H1 (cell line): ENCODE measurements around the gene ARHGEF25. TPM values are rescaled to one million over a fixed set of nuclear protein-coding genes. Genes with fewer than 3 reads are reported as not detected.

Source experiments
- CTCF ChIA-PET: fragments of 300-600 bp; sonication (Branson Sonifier 250); formaldehyde crosslinking; loops from one replicate; lab custom pipeline; 2021; ENCODE audit not compliant: partially characterized antibody; lab: Charles Lee
- POLR2A ChIA-PET: fragments of 300-600 bp; sonication (Branson Sonifier 250); formaldehyde crosslinking; loops from one replicate; lab custom pipeline; 2021; ENCODE audit warnings: inconsistent platforms; ENCODE audit not compliant: partially characterized antibody; lab: Charles Lee
- DNase-seq, 2 experiments: peaks; one replicate each; pipeline versions ENCODE4 v3.0.0 to v3.0.0-alpha.2; 2010 to 2022; ENCODE audit warnings: low spot score in 2 of 2, low read depth in 1 of 2, mixed read lengths in 1 of 2
- FAIRE-seq: peaks from 2 replicates; lab custom pipeline; 2011; peaks lifted over from hg19 to GRCh38; lab: Jason Lieb, UNC
- H2AFZ ChIP-seq: 2 replicates; pipeline ENCODE4 v1.8.1; 2012; ENCODE audit warnings: low read length, inconsistent platforms
- H2AK5ac ChIP-seq: 2 replicates; pipeline ENCODE4 v1.6.1; 2013; ENCODE audit warnings: low read depth, low read length
- H2BK120ac ChIP-seq: replicated peaks from 2 replicates; pipeline ENCODE3; 2013; ENCODE audit warnings: low read depth, low read length, inconsistent platforms
- H2BK12ac ChIP-seq: 2 replicates; pipeline ENCODE4 v1.6.1; 2013; ENCODE audit warnings: low read depth, low read length
- H2BK15ac ChIP-seq: 2 replicates; pipeline ENCODE4 v1.6.1; 2013; ENCODE audit warnings: low read length
- H2BK20ac ChIP-seq: 2 replicates; pipeline ENCODE4 v1.6.1; 2013; ENCODE audit warnings: low read length
- H2BK5ac ChIP-seq: 2 replicates; pipeline ENCODE4 v1.6.1; 2013; ENCODE audit warnings: low read depth, low read length
- H3K14ac ChIP-seq: 2 replicates; pipeline ENCODE4 v1.6.1; 2013; ENCODE audit warnings: inconsistent platforms; ENCODE audit not compliant: insufficient read length
- H3K18ac ChIP-seq: 2 replicates; pipeline ENCODE4 v1.6.1; 2013; ENCODE audit warnings: low read length; ENCODE audit errors: extremely low read depth
- H3K23ac ChIP-seq: 2 replicates; pipeline ENCODE4 v1.6.1; 2013; ENCODE audit warnings: inconsistent platforms; ENCODE audit not compliant: insufficient read length
- H3K23me2 ChIP-seq: 2 replicates; pipeline ENCODE4 v1.6.1; 2013; ENCODE audit warnings: low read depth, low read length
- H3K27ac ChIP-seq: 2 replicates; pipeline ENCODE4 v1.6.1; 2011; ENCODE audit warnings: low read depth, low read length, inconsistent platforms
- H3K27me3 ChIP-seq, 4 experiments: replicated peaks in 1 of 4; 1 replicate in 1 of 4; 2 replicates in 3 of 4; pipeline versions ENCODE4 v1.6.1 to v1.8.1; 2011 to 2013; ENCODE audit warnings: low read length in 3 of 4, mild to moderate bottlenecking in 3 of 4, inconsistent platforms in 2 of 4, mixed read lengths in 2 of 4, moderate library complexity in 1 of 4; ENCODE audit not compliant: control insufficient read depth in 3 of 4, insufficient read depth in 3 of 4; ENCODE audit errors: extremely low read depth in 1 of 4
- H3K36me3 ChIP-seq, 4 experiments: 2 replicates each; pipeline versions ENCODE4 v1.6.1 to v1.8.1; 2011 to 2013; ENCODE audit warnings: mild to moderate bottlenecking in 4 of 4, low read length in 3 of 4, moderate library complexity in 2 of 4, control low read depth in 1 of 4, inconsistent platforms in 1 of 4; ENCODE audit not compliant: insufficient read depth in 4 of 4, control insufficient read depth in 2 of 4
- H3K4ac ChIP-seq: replicated peaks from 2 replicates; pipeline ENCODE3; 2013; ENCODE audit warnings: low read length, low read depth, mixed read lengths, inconsistent platforms; ENCODE audit not compliant: insufficient read length
- H3K4me1 ChIP-seq, 4 experiments: replicated peaks in 1 of 4; 1 replicate in 1 of 4; 2 replicates in 3 of 4; pipeline versions ENCODE4 v1.6.1 to v1.8.1; 2011 to 2013; ENCODE audit warnings: low read length in 3 of 4, inconsistent platforms in 2 of 4, mixed read lengths in 1 of 4; ENCODE audit not compliant: insufficient read depth in 4 of 4, control insufficient read depth in 3 of 4
- H3K4me2 ChIP-seq, 2 experiments: 2 replicates each; pipeline versions ENCODE4 v1.6.1 to v1.8.1; 2011 to 2013; ENCODE audit warnings: low read depth in 2 of 2, low read length in 2 of 2, control low read depth in 1 of 2, inconsistent platforms in 1 of 2, mild to moderate bottlenecking in 1 of 2; ENCODE audit not compliant: insufficient read depth in 1 of 2
- H3K4me3 ChIP-seq, 4 experiments: fragments of 200-600, 300-600 bp in 1 of 4; sonication (generic), shearing (Covaris generic), sonication (Bioruptor Twin) in 1 of 4; 2 replicates each; pipeline versions ENCODE4 v1.5.1 to v1.8.1; 2011 to 2016; ENCODE audit warnings: low read length in 4 of 4, low read depth in 3 of 4, control low read depth in 2 of 4, inconsistent platforms in 2 of 4, mild to moderate bottlenecking in 2 of 4, mixed read lengths in 1 of 4, moderate library complexity in 1 of 4; ENCODE audit not compliant: insufficient read depth in 2 of 4; ENCODE audit errors: extremely low read depth in 1 of 4
- H3K56ac ChIP-seq: replicated peaks from 2 replicates; pipeline ENCODE3; 2013; ENCODE audit warnings: low read depth, mild to moderate bottlenecking, mixed read lengths, low read length, inconsistent platforms; ENCODE audit not compliant: insufficient read length
- H3K79me1 ChIP-seq: 2 replicates; pipeline ENCODE4 v1.6.1; 2013; ENCODE audit warnings: low read depth, low read length, control low read depth
- H3K79me2 ChIP-seq, 2 experiments: 2 replicates each; pipeline versions ENCODE4 v1.6.1 to v1.8.1; 2012 to 2013; ENCODE audit warnings: low read length in 2 of 2, mild to moderate bottlenecking in 2 of 2, inconsistent platforms in 1 of 2; ENCODE audit not compliant: insufficient read depth in 2 of 2, control insufficient read depth in 1 of 2
- H3K9ac ChIP-seq, 4 experiments: replicated peaks in 1 of 4; 1 replicate in 1 of 4; 2 replicates in 3 of 4; pipeline versions ENCODE4 v1.6.1 to v1.8.1; 2011 to 2013; ENCODE audit warnings: low read depth in 3 of 4, low read length in 3 of 4, control low read depth in 2 of 4, mild to moderate bottlenecking in 2 of 4, moderate library complexity in 2 of 4, inconsistent platforms in 1 of 4; ENCODE audit errors: extremely low read depth in 1 of 4
- H3K9me3 ChIP-seq, 2 experiments: 2 replicates each; pipeline versions ENCODE4 v1.6.1 to v1.8.1; 2012 to 2013; ENCODE audit warnings: mild to moderate bottlenecking in 2 of 2, moderate library complexity in 2 of 2, control low read depth in 1 of 2, inconsistent platforms in 1 of 2, low read depth in 1 of 2, low read length in 1 of 2, mixed read lengths in 1 of 2; ENCODE audit not compliant: insufficient read depth in 2 of 2
- H4K20me1 ChIP-seq, 2 experiments: replicated peaks in 1 of 2; 2 replicates each; pipeline versions ENCODE3 to v1.8.1; 2011 to 2013; ENCODE audit warnings: inconsistent platforms in 2 of 2, low read length in 2 of 2, mild to moderate bottlenecking in 1 of 2; ENCODE audit not compliant: insufficient read depth in 2 of 2, control insufficient read depth in 1 of 2
- H4K5ac ChIP-seq: 2 replicates; pipeline ENCODE4 v1.6.1; 2013; ENCODE audit warnings: low read length, low read depth, mixed read lengths, inconsistent platforms; ENCODE audit not compliant: insufficient read length
- H4K8ac ChIP-seq: 2 replicates; pipeline ENCODE4 v1.8.0; 2013; ENCODE audit warnings: mild to moderate bottlenecking, moderate library complexity, low read length, inconsistent platforms; ENCODE audit not compliant: insufficient read depth; ENCODE audit errors: extremely low read depth
- H4K91ac ChIP-seq: replicated peaks from 2 replicates; pipeline ENCODE3; 2013; ENCODE audit warnings: low read length, mixed read lengths, inconsistent platforms; ENCODE audit not compliant: insufficient read length
- ATF3 ChIP-seq: IDR thresholded peaks from 2 replicates; pipeline ENCODE4 v1.6.1; 2011; ENCODE audit warnings: low read depth, mild to moderate bottlenecking, low read length; ENCODE audit not compliant: insufficient read depth
- BRCA1 ChIP-seq: IDR thresholded peaks from 2 replicates; pipeline ENCODE4 v1.6.1; 2012; ENCODE audit warnings: low read depth, low read length, improper control_type of control experiment
- JUN ChIP-seq: IDR thresholded peaks from 2 replicates; pipeline ENCODE4 v1.6.1; 2011; ENCODE audit warnings: low read depth, mild to moderate bottlenecking, improper control_type of control experiment, low read length
- KDM4A ChIP-seq: IDR thresholded peaks from one replicate; pipeline ENCODE4 v1.7.1; 2012; ENCODE audit warnings: low read depth, mild to moderate bottlenecking, moderate library complexity, low read length, inconsistent platforms; ENCODE audit not compliant: severe bottlenecking
- MAFK ChIP-seq: IDR thresholded peaks from 2 replicates; pipeline ENCODE4 v1.6.1; 2012; ENCODE audit warnings: low read depth, mild to moderate bottlenecking, improper control_type of control experiment, low read length
- POLR2A ChIP-seq, 2 experiments: IDR thresholded peaks; 1 replicate in 1 of 2; 2 replicates in 1 of 2; pipeline ENCODE4 v1.6.1; 2011; ENCODE audit warnings: low read depth in 2 of 2, low read length in 2 of 2, mild to moderate bottlenecking in 2 of 2; ENCODE audit errors: control extremely low read depth in 1 of 2
- POU5F1 ChIP-seq: IDR thresholded peaks from 2 replicates; pipeline ENCODE4 v1.6.1; 2011; ENCODE audit warnings: low read depth, mild to moderate bottlenecking, low read length, moderate library complexity
- SIN3A ChIP-seq, 2 experiments: IDR thresholded peaks in 1 of 2; conservative IDR thresholded peaks in 1 of 2; 2 replicates each; pipeline ENCODE4 v1.6.1; 2011 to 2012; ENCODE audit warnings: low read length in 2 of 2, improper control_type of control experiment in 1 of 2, low read depth in 1 of 2, mild to moderate bottlenecking in 1 of 2
- TEAD4 ChIP-seq: IDR thresholded peaks from 2 replicates; pipeline ENCODE4 v1.6.1; 2012; ENCODE audit warnings: low read depth, low read length, inconsistent platforms, mixed read lengths
- USF2 ChIP-seq: IDR thresholded peaks from 2 replicates; pipeline ENCODE4 v1.6.1; 2011; ENCODE audit warnings: low read length, improper control_type of control experiment
- WGBS, 2 experiments: shearing (Covaris generic) in 1 of 2; methylation state at CpG; one replicate each; pipeline versions ENCODE4 v1.1.6 to v1.1.7; 2013 to 2015; ENCODE audit warnings: low lambda C conversion rate in 2 of 2, mixed read lengths in 2 of 2, inconsistent platforms in 1 of 2, low coverage in 1 of 2, missing lambda C conversion rate in 1 of 2; ENCODE audit not compliant: insufficient replicate concordance in 2 of 2, insufficient coverage in 1 of 2, insufficient read length in 1 of 2; ENCODE audit errors: extremely low coverage in 1 of 2, missing lambda C conversion rate in 1 of 2; 5-methylcytosine and 5-hydroxymethylcytosine counted together
- polyA plus RNA-seq, 7 experiments: library from polyadenylated mRNA; depleted of rRNA in 3 of 7; stranded (reverse) in 5 of 7; unstranded in 2 of 7; fragments of >200 nt in 5 of 7; fragments of 200-250 nt in 2 of 7; gene quantifications; 1 replicate in 5 of 7; 2 replicates in 1 of 7; 4 replicates in 1 of 7; pipeline versions ENCODE4 v1.2.1 to v1.2.3, GENCODE V29; 2011 to 2013; ENCODE audit warnings: missing spikeins in 2 of 7, mixed read lengths in 2 of 7
- total RNA-seq: library from RNA; stranded (reverse); fragmentation: NEBNext Ultra II Directional; extraction: Animal tissue kit (Norgen Biotek cat#: 25700); gene quantifications from 2 replicates; pipeline ENCODE4 v1.2.1, GENCODE V29; 2021

ARHGEF25 gene
- total and polyA plus RNA-seq, 2 of the 8 experiments (the other 6 are each of a cell fraction or from before 2014, with no cell fraction given) = 5.9 to 8.8 TPM

GRCh38 chr12:57620936-57621496, 9.8 kb downstream of the ARHGEF25 start:
- peak in 1 of 2 experiments; percentile 68 for DNase-seq
- TF ChIP-seq BRCA1 (no peak), POU5F1 (no peak), MAFK (no peak), USF2 (no peak), JUN (no peak), POLR2A (IDR thresholded peaks at IDR 0.05; ENCODE audit: control extremely low read depth in 1 of 2, low read depth in 2 of 2, low read length in 2 of 2) (no peak), TEAD4 (no peak), SIN3A (conservative IDR thresholded peaks at IDR 0.05 in 1 of 2, IDR thresholded peaks at IDR 0.05 in 1 of 2; ENCODE audit: low read depth in 1 of 2, low read length in 2 of 2) (0 out of 4 replicates have a peak, but pooled peaks of 1 of the 2 experiments have one; percentile 33), KDM4A (no peak), ATF3 (no peak)

More at GRCh38 chr12:57620936-57621496, 9.8 kb downstream of the ARHGEF25 start:
- Histone ChIP-seq H4K91ac (no peak overlapping the region), H3K23me2 (peaks cover 7% of the 10 kb centered on the region; the same call in 1 of the 2 replicates), H3K27ac (no peak overlapping the region), H3K36me3 (no peaks in the 10 kb centered on the region), H3K4ac (no peak overlapping the region), H3K4me1 (peaks cover 0 to 18% (median 11%) of the 10 kb centered on the region in 4 experiments; a peak in 6 of 7 replicates), H3K18ac (no peak overlapping the region), H2BK5ac (no peak overlapping the region), H3K9me3 (no peaks in the 10 kb centered on the region; a peak in 1 of 4 replicates), H3K14ac (no peak overlapping the region), H4K5ac (no peak overlapping the region), H2BK20ac (no peak overlapping the region), H3K9ac (no peak overlapping the region), H4K20me1 (peaks cover 0 to 27% of the 10 kb centered on the region in 2 experiments), H3K56ac (no peak overlapping the region), H3K4me3 (peak overlapping the region; percentile 1 to 52 (median 24); a peak in 6 of 8 replicates), H2BK12ac (peak overlapping the region; percentile 50; the same call in 1 of the 2 replicates), H2BK120ac (no peak overlapping the region), H3K27me3 (peaks cover 79 to 98% (median 98%) of the 10 kb centered on the region in 4 experiments), H3K23ac (no peak overlapping the region), H3K79me1 (0 out of 2 replicates have a peak, but pooled peaks cover 2% of the 10 kb centered on the region), H2AK5ac (no peak overlapping the region), H2BK15ac (no peak overlapping the region), H3K4me2 (peak overlapping the region; percentile 54 to 78), H3K79me2 (no peaks in the 10 kb centered on the region), H4K8ac (peak overlapping the region; percentile 12; the same call in 1 of the 2 replicates), H2AFZ (no peak overlapping the region)
- CTCF ChIA-PET = interaction anchor here (0.6 to 10.7 kb wide), 18 partner anchors 8 to 138 kb away, joined by 3 to 201 read pairs (median 5); partner anchors contain the start of genes B4GALNT1, DTX3, MARCHF9 and OS9
- WGBS, 2 experiments = 6% methylated on average over 18 of the region's 42 CpGs; no CpG with 5 or more reads in 1 of the 2 experiments
- no peak for FAIRE-seq
- POLR2A ChIA-PET = interaction anchor here (0.8 to 3.6 kb wide), 13 partner anchors 10 to 124 kb away, joined by 3 to 45 read pairs (median 6); partner anchors contain the start of genes ARHGEF25, B4GALNT1, DDIT3 and PIP4K2C
